Neural progenitor cell (in vitro differentiated cells): Measurements from ENCODE around the gene CAST. TPM values are rescaled to one million over a fixed set of nuclear protein-coding genes. Genes with fewer than 3 reads are reported as not detected.

Experiments used
- DNase-seq: peaks from one replicate; pipeline ENCODE4 v3.0.0-alpha.2; 2016; ENCODE audit warnings: low spot score
- H2AFZ ChIP-seq: fragments of 200-600 bp; sonication (generic); replicated peaks from 2 replicates; pipeline ENCODE4 v1.6.1; 2016; ENCODE audit warnings: antibody characterized with exemption
- H3F3A ChIP-seq: fragments of 200-600 bp; sonication (generic); 2 replicates; pipeline ENCODE4 v1.6.1; 2016; ENCODE audit warnings: antibody characterized with exemption, low read depth
- H3K27ac ChIP-seq: fragments of 200-600 bp; sonication (generic); 2 replicates; pipeline ENCODE4 v1.5.1; 2016; ENCODE audit warnings: mild to moderate bottlenecking
- H3K27me3 ChIP-seq: fragments of 200-600 bp; sonication (generic); 2 replicates; pipeline ENCODE4 v1.6.1; 2016; ENCODE audit warnings: mild to moderate bottlenecking, moderate library complexity
- H3K36me3 ChIP-seq: fragments of 200-600 bp; sonication (generic); 2 replicates; pipeline ENCODE4 v1.5.1; 2016
- H3K4me1 ChIP-seq: fragments of 200-600 bp; sonication (generic); 2 replicates; pipeline ENCODE4 v1.6.1; 2016; ENCODE audit warnings: mixed run types
- H3K4me2 ChIP-seq: fragments of 200-600 bp; sonication (generic); 2 replicates; pipeline ENCODE4 v1.6.1; 2016
- H3K4me3 ChIP-seq: fragments of 200-600 bp; sonication (generic); 2 replicates; pipeline ENCODE4 v1.5.1; 2016
- H3K79me2 ChIP-seq: fragments of 200-600 bp; sonication (generic); 2 replicates; pipeline ENCODE4 v1.6.1; 2016; ENCODE audit warnings: low read depth
- H3K9ac ChIP-seq: fragments of 200-600 bp; sonication (generic); 2 replicates; pipeline ENCODE4 v1.6.1; 2016
- H3K9me3 ChIP-seq: fragments of 200-600 bp; sonication (generic); 2 replicates; pipeline ENCODE4 v1.5.1; 2016; ENCODE audit warnings: low read depth
- H4K20me1 ChIP-seq: fragments of 200-600 bp; sonication (generic); 2 replicates; pipeline ENCODE4 v1.6.1; 2016; ENCODE audit warnings: low read depth
- H3K27ac Mint-ChIP-seq: 3 replicates; pipeline ENCODE4 v1.8.0; 2021; ENCODE audit warnings: mixed read lengths
- H3K27me3 Mint-ChIP-seq: 2 replicates; pipeline ENCODE4 v1.8.0; 2022; ENCODE audit warnings: low read depth, mild to moderate bottlenecking, inconsistent platforms, moderate library complexity, mixed read lengths; ENCODE audit not compliant: insufficient read depth
- H3K36me3 Mint-ChIP-seq: 3 replicates; pipeline ENCODE4 v1.8.0; 2021; ENCODE audit warnings: mixed read lengths
- H3K4me1 Mint-ChIP-seq: 3 replicates; pipeline ENCODE4 v1.8.0; 2021; ENCODE audit warnings: mixed read lengths
- H3K4me3 Mint-ChIP-seq: 3 replicates; pipeline ENCODE4 v1.8.0; 2021; ENCODE audit warnings: mild to moderate bottlenecking, moderate library complexity, mixed read lengths
- H3K9me3 Mint-ChIP-seq: 3 replicates; pipeline ENCODE4 v1.8.0; 2020; ENCODE audit warnings: mixed read lengths
- EZH2 ChIP-seq: fragments of 200-600 bp; sonication (generic); IDR thresholded peaks from 2 replicates; pipeline ENCODE4 v1.6.1; 2017; ENCODE audit warnings: antibody characterized with exemption, mild to moderate bottlenecking, moderate library complexity
- EZH2phosphoT487 ChIP-seq: fragments of 200-600 bp; sonication (generic); IDR thresholded peaks from 2 replicates; pipeline ENCODE4 v1.6.1; 2017; ENCODE audit warnings: antibody characterized with exemption
- total RNA-seq: library from RNA; depleted of rRNA; stranded (reverse); fragments of >200 nt; gene quantifications from 2 replicates; pipeline ENCODE4 v1.2.3, GENCODE V29; 2015; ENCODE audit warnings: low replicate concordance
- TF ChIP-seq, protein P1 (sequence below): fragments of 200-600 bp; sonication (generic); IDR thresholded peaks from 2 replicates; pipeline ENCODE4 v1.5.1; 2017; ENCODE audit warnings: antibody characterized with exemption, mild to moderate bottlenecking

The CAST gene
- total RNA-seq, 1 donor from 2014 or later = 64.6 TPM

DNA sequence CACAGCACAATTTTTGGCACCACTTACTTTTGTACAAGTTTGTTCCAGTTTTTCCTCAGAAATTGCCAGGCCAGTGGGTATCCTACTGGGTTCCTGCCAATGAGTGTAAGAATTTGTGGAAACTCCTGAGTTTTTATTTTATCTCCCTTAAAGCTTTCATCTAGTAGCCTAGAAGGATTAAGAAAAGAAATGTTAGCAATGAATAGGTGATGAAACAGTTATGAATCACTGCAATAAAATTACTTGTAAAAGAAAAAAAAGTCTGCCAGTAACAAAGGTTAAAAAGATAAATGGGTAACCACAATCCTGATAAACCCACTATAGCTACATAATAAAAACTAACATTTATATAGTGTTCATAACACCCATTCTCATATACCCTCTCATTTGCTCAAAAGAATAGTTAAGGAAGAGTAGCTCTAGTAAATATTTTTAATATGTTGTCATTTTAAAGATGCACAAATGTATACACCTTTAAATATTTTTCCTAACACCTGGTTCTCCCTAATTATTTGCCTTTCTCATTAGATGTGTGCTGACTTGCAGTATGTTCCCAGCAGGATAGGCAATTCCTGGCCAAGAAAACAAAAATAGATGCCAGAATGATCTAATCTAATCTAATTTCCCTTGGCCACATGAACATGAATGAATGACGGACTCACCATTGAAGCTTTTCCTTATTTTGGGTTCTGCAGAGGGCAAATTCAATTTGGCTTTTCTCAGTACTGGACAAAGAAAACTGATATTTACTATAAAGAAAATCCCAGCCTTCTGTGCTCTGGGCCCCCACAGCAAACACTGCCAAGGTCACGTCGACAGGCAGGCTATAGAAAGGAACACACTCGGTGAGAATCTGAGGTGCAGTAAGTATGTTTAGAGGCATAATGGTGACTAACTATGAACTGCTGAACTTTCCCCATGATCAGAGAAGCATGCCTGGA is 119.1 kb downstream of the CAST start:
- Mint-ChIP-seq H3K27me3 (no peaks in the 10 kb centered on the region), H3K9me3 (no peaks in the 10 kb centered on the region), H3K4me3 (no peak overlapping the region), H3K36me3 (peaks cover 29% of the 10 kb centered on the region), H3K4me1 (no peaks in the 10 kb centered on the region), H3K27ac (no peak overlapping the region)
- no peak overlapping the region for H3K27ac ChIP-seq
- H3K79me2 ChIP-seq = no peaks in the 10 kb centered on the region
- no peaks in the 10 kb centered on the region for H4K20me1 ChIP-seq
- no peak overlapping the region for H3K9ac ChIP-seq
- no peaks in the 10 kb centered on the region for H3K27me3 ChIP-seq
- no peak overlapping the region for H3K4me2 ChIP-seq
- H3K4me1 ChIP-seq = no peaks in the 10 kb centered on the region
- H3K4me3 ChIP-seq = no peak overlapping the region
- TF ChIP-seq EZH2 (no peak), EZH2phosphoT487 (no peak)
- TF ChIP-seq, protein P1, sequence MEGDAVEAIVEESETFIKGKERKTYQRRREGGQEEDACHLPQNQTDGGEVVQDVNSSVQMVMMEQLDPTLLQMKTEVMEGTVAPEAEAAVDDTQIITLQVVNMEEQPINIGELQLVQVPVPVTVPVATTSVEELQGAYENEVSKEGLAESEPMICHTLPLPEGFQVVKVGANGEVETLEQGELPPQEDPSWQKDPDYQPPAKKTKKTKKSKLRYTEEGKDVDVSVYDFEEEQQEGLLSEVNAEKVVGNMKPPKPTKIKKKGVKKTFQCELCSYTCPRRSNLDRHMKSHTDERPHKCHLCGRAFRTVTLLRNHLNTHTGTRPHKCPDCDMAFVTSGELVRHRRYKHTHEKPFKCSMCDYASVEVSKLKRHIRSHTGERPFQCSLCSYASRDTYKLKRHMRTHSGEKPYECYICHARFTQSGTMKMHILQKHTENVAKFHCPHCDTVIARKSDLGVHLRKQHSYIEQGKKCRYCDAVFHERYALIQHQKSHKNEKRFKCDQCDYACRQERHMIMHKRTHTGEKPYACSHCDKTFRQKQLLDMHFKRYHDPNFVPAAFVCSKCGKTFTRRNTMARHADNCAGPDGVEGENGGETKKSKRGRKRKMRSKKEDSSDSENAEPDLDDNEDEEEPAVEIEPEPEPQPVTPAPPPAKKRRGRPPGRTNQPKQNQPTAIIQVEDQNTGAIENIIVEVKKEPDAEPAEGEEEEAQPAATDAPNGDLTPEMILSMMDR = no peak
- H3K36me3 ChIP-seq = no peaks in the 10 kb centered on the region
- DNase-seq = no peak
- no peaks in the 10 kb centered on the region for H3K9me3 ChIP-seq
- no peaks in the 10 kb centered on the region for H3F3A ChIP-seq
- H2AFZ ChIP-seq = no peak overlapping the region

DNA sequence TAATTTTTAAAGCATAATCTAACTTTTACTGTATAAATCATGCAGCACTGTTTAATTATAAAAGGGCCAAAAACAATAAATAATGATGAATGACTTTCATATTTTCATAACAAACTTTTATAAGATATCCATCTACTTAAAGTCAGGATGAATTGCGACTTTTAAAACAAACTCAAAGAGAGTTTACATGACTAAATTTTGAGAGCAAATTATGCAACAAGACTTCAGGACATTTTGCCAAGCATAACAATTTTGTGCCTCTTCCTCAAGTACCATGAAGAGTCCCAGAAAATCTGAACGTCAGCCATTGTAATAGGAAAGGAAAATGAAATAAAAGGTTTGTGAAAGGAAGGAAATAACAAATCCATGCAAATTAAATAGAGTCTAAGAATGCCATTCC is 121.2 kb downstream of the CAST start:
- no peaks in the 10 kb centered on the region for H3K4me1 Mint-ChIP-seq
- Histone ChIP-seq H3K9me3 (no peaks in the 10 kb centered on the region), H3K4me3 (no peak overlapping the region), H3K36me3 (no peaks in the 10 kb centered on the region), H3K27ac (no peak overlapping the region), H3K79me2 (no peaks in the 10 kb centered on the region), H3K4me1 (no peaks in the 10 kb centered on the region), H4K20me1 (no peaks in the 10 kb centered on the region), H3K4me2 (no peak overlapping the region), H3K9ac (no peak overlapping the region), H3K27me3 (no peaks in the 10 kb centered on the region), H2AFZ (no peak overlapping the region), H3F3A (no peaks in the 10 kb centered on the region)
- H3K27ac Mint-ChIP-seq = no peak overlapping the region
- H3K9me3 Mint-ChIP-seq = no peaks in the 10 kb centered on the region
- H3K4me3 Mint-ChIP-seq = no peak overlapping the region
- peaks cover 20% of the 10 kb centered on the region for H3K36me3 Mint-ChIP-seq
- DNase-seq = no peak
- TF ChIP-seq EZH2 = no peak
- TF ChIP-seq, protein P1 = no peak
- TF ChIP-seq EZH2phosphoT487 = no peak
- H3K27me3 Mint-ChIP-seq = no peaks in the 10 kb centered on the region

DNA sequence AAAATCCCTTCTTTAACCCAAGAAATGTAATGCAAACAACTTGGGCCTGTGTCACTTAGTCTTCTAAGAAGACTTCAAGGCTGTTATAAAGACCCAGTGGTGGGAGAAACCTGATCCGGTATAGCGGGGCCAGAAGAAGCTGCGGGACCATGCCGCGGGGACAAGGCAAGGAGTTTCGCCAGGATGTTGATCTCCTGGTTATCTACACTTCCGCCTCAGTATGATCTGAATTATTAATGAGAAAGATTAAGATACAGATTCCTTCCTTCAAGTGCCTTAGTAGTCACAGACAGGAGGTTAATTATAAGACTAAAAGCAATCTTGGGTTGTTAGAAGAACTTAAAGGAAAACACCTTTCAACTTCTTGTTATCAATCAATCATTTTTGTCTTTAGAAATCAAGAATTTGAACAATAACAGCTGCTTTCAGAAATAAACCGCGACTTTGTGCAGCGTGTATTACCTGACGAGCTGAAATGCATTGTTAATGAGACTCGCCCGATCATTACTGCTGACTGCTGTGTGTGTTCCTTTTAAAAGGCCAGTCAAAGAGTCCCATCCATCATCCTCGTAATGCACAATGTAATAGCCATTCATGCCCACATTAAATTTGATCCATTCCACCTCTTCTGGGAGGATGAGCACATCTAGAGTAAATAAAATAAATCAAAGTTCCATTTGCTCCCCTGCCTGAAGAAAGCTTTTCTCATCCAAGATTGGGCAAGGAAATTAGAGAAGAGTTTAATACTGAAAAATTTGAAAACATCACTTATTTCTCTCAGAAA is 123.3 kb downstream of the CAST start:
- H3K27me3 ChIP-seq = no peaks in the 10 kb centered on the region
- Mint-ChIP-seq H3K9me3 (no peaks in the 10 kb centered on the region), H3K36me3 (peaks cover 14% of the 10 kb centered on the region), H3K4me3 (no peak overlapping the region), H3K27me3 (no peaks in the 10 kb centered on the region), H3K4me1 (peaks cover 11% of the 10 kb centered on the region), H3K27ac (no peak overlapping the region)
- TF ChIP-seq, protein P1 = no peak
- no peak for TF ChIP-seq EZH2phosphoT487
- TF ChIP-seq EZH2 = no peak
- H3K27ac ChIP-seq = no peak overlapping the region
- H3K4me1 ChIP-seq = peaks cover 2% of the 10 kb centered on the region
- H3K4me2 ChIP-seq = no peak overlapping the region
- H4K20me1 ChIP-seq = no peaks in the 10 kb centered on the region
- DNase-seq = no peak
- no peaks in the 10 kb centered on the region for H3K79me2 ChIP-seq
- no peaks in the 10 kb centered on the region for H3K36me3 ChIP-seq
- H3F3A ChIP-seq = no peaks in the 10 kb centered on the region
- H2AFZ ChIP-seq = no peak overlapping the region
- no peak overlapping the region for H3K9ac ChIP-seq
- no peaks in the 10 kb centered on the region for H3K9me3 ChIP-seq
- H3K4me3 ChIP-seq = no peak overlapping the region
